NCI-H146 treated with DMSO at 0.1 percent for 48 hours (cell line): Measurements from ENCODE around the gene ZNF595.
"Not testable (repeated sequence)": the region's sequence is repeated elsewhere in the genome, so short reads cannot be mapped to it uniquely, and the experiment has no call there.

Experiments
- DNase-seq: peaks from one replicate; lab custom pipeline; 2025; ENCODE audit not compliant: unreplicated experiment; lab: John Stamatoyannopoulos, UW

The ZNF595 gene

GRCh38 chr4:52804-53479 lies at the start of gene ZNF595:
Gene ZNF595, plus strand, starts transcription at chr4:53321. Its CDS starts 168 bp downstream, at chr4:53489.
- not testable (repeated sequence) for DNase-seq

DNA sequence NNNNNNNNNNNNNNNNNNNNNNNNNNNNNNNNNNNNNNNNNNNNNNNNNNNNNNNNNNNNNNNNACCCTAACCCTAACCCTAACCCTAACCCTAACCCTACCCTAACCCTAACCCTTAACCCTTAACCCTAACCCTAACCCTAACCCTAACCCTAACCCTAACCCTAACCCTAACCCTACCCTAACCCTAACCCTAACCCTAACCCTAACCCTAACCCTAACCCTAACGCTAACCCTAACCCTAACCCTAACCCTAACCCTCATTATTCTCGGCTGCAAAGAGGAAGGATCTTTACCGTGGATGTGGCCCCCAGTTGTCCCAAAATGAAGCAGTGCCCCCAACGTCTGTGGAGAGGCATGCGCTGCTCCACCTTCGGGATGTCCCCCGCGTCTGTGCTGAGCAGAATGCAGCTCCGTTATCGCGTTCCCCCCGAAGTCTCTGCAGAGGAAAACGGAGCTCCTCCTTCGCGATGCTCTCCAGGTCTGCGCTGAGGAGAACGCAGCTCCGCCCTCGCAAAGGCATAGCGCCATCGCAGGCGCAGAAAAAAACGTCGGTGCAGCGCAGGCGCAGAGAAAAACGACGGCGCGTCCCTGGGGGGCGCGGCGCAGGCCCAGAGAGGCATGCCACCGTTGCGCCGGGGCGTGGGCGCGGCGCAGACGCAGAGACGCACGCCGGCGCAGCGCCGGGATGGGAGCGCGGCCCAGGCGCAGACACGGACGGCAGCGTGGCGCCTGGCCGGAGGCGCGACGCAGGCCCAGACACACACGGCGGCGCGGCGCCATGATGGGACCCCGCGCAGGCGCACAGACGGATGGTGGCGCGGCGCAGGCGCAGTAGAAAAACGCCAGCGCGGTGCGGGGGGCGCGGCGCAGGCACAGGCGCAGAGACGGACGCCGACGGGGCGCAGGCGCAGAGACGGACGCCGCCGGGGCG lies 42.9 kb upstream of the ZNF595 start:
- not testable (repeated sequence) for DNase-seq

DNA sequence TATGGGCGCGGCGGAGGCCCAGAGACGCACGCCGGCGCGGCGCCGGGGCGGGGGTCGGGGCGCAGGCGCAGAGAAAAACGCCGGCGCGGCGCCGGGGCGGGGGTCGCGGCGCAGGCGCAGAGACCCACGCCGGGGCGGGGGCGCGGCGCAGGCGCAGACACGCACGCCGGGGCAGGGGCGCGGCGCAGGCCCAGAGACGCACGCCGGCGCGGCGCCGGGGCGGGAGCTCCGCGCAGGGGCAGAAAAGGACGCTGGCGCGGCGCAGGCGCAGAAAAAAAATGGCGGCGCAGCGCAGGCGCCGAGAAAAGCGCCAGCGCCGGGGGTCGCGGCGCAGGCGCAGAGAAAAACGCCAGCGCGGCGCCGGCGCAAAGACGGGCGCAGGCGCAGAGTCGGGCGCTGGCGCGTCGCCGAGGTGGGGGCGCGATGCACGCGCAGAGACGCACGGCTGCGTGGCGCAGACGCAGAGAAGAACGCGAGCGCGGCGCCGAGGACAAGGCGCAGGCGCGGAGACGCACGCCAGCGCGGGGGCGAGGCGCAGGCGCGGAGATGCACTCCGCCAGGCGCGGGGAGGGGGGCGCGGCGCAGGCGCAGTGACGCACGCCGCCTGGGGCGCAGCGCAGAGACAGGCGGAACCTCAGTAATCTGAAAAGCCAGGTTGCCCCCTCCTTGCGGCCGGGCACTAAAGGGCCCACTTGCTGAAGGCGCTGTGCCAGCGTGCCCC lies 41.9 kb upstream of the ZNF595 start:
- not testable (repeated sequence) for DNase-seq

- not testable (repeated sequence) for DNase-seq
These were observed 41.2 kb upstream of the ZNF595 start for GRCh38 chr4:11816-12417.

GRCh38 chr4:18128-18527 lies 35.0 kb upstream of the ZNF595 start:
- not testable (repeated sequence) for DNase-seq

DNA sequence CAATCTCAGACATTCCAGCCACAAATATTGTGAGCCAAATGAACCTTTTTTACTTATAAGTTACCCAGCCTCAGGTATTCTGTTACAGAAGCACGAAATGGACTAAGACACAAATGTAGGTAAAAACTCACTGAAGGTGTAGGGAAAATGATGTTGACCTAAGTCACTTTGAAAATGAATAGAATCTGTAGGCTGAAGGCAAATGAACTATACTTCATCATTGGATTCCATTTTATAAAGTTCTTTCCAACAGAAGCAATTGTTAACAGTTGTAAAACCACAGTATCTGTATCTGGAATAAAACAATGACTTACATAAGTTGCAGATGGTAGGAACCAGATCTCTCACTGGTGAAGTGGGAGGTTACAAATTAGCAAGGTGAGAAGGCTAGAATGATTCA lies 34.5 kb upstream of the ZNF595 start:
- not testable (repeated sequence) for DNase-seq

DNA sequence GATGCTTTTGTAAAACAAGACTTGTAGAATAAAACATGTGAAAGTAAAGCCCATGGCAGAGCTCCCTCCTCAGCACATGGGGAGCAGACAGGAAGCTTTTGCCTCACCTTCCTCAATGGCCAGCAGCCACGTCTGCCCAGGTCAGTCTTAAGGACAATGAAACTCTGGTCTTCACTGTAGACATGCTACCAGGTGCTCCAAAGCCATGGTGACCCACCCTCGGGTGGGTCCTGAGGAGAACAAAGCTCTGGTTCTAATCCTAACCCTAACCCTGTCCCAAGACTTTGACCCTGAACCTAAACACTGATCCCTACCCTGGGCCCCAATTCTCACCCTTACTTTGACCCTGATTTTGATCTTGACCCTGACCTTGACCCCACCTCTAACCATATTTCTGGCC lies 30.2 kb upstream of the ZNF595 start:
- DNase-seq = not testable (repeated sequence)

DNA sequence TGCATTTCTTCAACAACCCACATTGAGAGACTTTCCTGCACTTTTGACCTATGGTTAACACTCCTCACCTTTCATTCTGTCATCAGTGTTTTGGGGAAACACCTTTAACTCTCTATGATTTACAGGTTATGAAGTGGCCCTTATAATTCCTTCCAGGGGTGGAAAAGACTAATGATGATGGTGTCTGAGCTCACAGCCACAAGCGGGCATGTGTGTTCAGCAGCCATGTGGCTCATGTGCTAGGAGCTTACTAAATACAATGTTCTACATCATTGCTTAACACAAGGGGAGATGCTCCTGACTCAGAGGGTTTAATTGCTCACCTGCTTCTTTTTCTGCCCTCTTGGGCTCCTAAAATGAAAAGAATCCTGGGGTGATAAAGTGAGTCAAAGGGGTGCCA lies 28.8 kb upstream of the ZNF595 start:
- not testable (repeated sequence) for DNase-seq

DNA sequence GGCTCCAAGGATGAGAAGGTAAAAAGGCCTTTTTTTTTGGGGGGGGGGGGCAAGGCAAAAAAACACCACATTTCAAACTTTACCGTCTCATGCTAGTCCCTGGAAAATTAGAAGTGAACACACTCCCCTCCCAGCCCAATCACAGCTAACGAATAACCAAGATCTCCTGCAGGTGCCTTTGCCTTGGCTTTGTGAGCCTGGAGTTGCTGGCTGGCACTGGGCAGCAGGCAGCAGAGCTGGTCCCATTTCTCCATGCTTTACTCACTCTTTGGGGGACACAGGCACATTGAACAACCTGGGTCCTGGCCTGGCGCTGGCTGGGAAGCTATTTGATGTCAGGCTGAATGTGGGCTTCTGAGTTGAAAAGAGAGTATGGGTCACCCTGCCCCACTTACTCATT lies 25.6 kb upstream of the ZNF595 start:
- not testable (repeated sequence) for DNase-seq

DNA sequence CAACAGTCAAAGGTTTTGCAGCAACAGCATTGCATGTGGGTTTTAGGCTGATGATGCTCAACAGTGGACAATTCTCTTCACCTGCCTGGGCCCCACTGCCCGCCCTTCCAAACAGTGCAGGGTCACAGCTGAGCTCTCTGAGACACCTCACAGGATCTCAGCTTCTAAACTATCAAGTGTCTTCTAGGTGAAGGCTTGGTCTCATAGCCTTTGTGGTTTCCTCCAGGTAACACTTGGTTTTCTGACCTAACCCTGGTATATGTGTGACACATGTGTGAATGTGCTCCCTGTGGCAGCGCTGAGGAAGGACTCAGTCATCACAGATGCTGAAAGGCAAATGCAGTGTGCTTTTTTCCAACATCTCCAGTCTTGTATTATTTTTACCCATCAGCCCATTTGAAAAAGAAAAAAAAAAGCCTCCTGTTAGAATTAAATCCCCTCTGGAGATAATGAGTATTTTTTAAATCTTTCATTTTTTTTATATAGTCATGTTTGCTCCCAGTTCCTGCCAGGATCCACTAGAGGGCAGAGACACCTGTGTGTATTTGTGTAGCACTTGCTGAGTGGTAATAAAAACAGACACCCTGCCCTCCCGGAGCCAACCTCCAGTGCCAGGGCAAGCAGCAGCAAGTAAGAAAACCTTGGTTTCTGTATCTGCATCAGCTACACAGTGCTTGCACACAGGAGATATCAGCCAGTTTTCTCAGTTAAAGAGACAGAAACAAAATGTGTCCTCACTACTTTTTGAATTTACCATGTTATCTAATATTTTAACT lies 24.2 kb upstream of the ZNF595 start:
- DNase-seq = not testable (repeated sequence)

GRCh38 chr4:33314-33713 lies 19.8 kb upstream of the ZNF595 start:
- DNase-seq = not testable (repeated sequence)

- not testable (repeated sequence) for DNase-seq
These were observed 16.3 kb upstream of the ZNF595 start for GRCh38 chr4:36559-37415.

- not testable (repeated sequence) for DNase-seq
These were observed 14.9 kb upstream of the ZNF595 start for GRCh38 chr4:38202-38601.

GRCh38 chr4:43375-43774 lies 9.7 kb upstream of the ZNF595 start:
- DNase-seq = not testable (repeated sequence)

DNA sequence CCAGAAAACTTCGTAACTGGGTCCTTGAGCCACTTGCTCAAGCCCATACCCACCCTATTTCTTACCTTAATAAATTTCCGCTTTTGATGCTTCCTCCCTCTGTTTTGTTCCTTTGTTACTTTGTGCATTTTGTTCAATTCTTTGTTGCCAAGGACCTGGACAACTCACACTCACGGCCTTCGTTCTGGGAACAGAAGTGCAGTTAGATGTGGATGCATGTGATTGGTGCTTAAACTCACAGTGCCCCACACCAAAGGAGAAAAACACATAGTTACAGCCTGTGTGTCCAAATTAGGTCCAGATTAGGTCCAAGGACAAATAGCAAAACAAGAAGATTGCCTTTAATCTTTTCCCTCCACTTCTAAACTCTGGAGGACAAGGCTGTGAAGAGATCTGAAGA lies 1.9 kb upstream of the ZNF595 start:
- not testable (repeated sequence) for DNase-seq

GRCh38 chr4:51655-52277 lies 1.4 kb upstream of the ZNF595 start:
- not testable (repeated sequence) for DNase-seq

- not testable (repeated sequence) for DNase-seq
These were observed 400 bp downstream of the ZNF595 start for GRCh38 chr4:53521-53920.

DNA sequence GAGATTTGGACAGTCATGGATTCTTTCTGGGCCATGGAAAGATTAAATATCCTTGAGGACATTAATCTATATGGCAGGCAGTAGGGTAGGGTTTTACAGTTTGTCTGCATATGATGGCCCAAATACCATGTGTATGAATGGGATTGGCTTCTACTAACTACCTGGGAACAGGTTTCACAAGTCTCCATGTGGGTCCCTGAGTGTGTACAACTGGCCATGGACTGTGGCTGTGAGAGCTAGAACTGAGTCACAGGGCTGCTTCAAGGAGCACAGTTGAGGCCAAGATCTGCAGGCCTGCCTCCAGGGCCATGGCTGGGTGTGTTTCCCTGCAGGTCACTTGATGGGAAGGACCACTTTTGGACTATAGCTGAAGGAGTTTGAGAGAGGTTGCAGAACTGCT lies 11.6 kb downstream of the ZNF595 start:
- DNase-seq = not testable (repeated sequence)

- DNase-seq = no peak
These were observed 18.7 kb downstream of the ZNF595 start for GRCh38 chr4:71830-72229.
